GM19452 (cell line): ENCODE data around the gene AS3MT.
"Not testable (repeated sequence)": the region's sequence is repeated elsewhere in the genome, so short reads cannot be mapped to it uniquely, and the experiment has no call there.

ENCODE experiments used
- ATAC-seq: cut with Tn5 transposase; IDR thresholded peaks from one replicate; pipeline ENCODE4 v1.9.1; 2021; ENCODE audit not compliant: unreplicated experiment

Gene AS3MT

GRCh38 chr10:102869258-102870198, at the start of gene AS3MT:
AS3MT (plus strand) TSS chr10:102869470; CDS start chr10:102869593, 123 bp downstream.
- ATAC-seq: no peak

- not testable (repeated sequence) for ATAC-seq
These were observed 49.3 kb upstream of the AS3MT start for GRCh38 chr10:102820008-102820407.

- no peak for ATAC-seq
These were observed 47.0 kb upstream of the AS3MT start for GRCh38 chr10:102822222-102822621.

GRCh38 chr10:102824664-102825063, 44.6 kb upstream of the AS3MT start:
- no peak for ATAC-seq

- no peak for ATAC-seq
These were observed 43.0 kb upstream of the AS3MT start for GRCh38 chr10:102826148-102826796.

- ATAC-seq: no peak
These were observed 41.7 kb upstream of the AS3MT start for GRCh38 chr10:102827597-102827975.

- ATAC-seq: no peak
These were observed 37.8 kb upstream of the AS3MT start for GRCh38 chr10:102831322-102832071.

GRCh38 chr10:102832248-102832647, 37.0 kb upstream of the AS3MT start:
- no peak for ATAC-seq

- ATAC-seq: no peak
These were observed 36.3 kb upstream of the AS3MT start for GRCh38 chr10:102832987-102833386.

- ATAC-seq: no peak
These were observed 35.1 kb upstream of the AS3MT start for GRCh38 chr10:102834143-102834542.

- ATAC-seq: no peak
These were observed 34.2 kb upstream of the AS3MT start for GRCh38 chr10:102835007-102835482.

GRCh38 chr10:102837230-102837721, 32.0 kb upstream of the AS3MT start, which contains the start of gene CYP17A1:
CYP17A1 (minus strand) TSS chr10:102837413; CDS start chr10:102837361, 52 bp downstream.
- no peak for ATAC-seq

GRCh38 chr10:102838276-102838927, 30.9 kb upstream of the AS3MT start:
- not testable (repeated sequence) for ATAC-seq

GRCh38 chr10:102841827-102842345, 27.4 kb upstream of the AS3MT start:
- no peak for ATAC-seq

GRCh38 chr10:102843139-102843538, 26.1 kb upstream of the AS3MT start:
- not testable (repeated sequence) for ATAC-seq

GRCh38 chr10:102844190-102844776, 25.0 kb upstream of the AS3MT start:
- not testable (repeated sequence) for ATAC-seq

GRCh38 chr10:102845352-102845902, 23.8 kb upstream of the AS3MT start:
- no peak for ATAC-seq

GRCh38 chr10:102850025-102850518, 19.2 kb upstream of the AS3MT start:
- no peak for ATAC-seq

- not testable (repeated sequence) for ATAC-seq
These were observed 16.0 kb upstream of the AS3MT start for GRCh38 chr10:102853237-102853636.
